SK-N-SH treated with all-trans-retinoic acid at 6 μM for 48 hours (cell line): ENCODE results near the gene SLC35B2.

Experiments used
- ARNTL ChIP-seq: fragments of 450-650 bp; formaldehyde crosslinking; IDR thresholded peaks from 2 replicates; pipeline ENCODE4 v1.5.0; 2020; ENCODE audit warnings: low read depth, mild to moderate bottlenecking, moderate library complexity, borderline replicate concordance
- ISL1 ChIP-seq: fragments of 250-450 bp; sonication (Bioruptor Pico); IDR thresholded peaks from 2 replicates; pipeline ENCODE4 v2.1.2; 2022; ENCODE audit warnings: mild to moderate bottlenecking, moderate library complexity
- OSR1 ChIP-seq: fragments of 250-450 bp; sonication (Bioruptor Pico); IDR thresholded peaks from 2 replicates; pipeline ENCODE4 v1.8.0; 2022; ENCODE audit warnings: moderate library complexity, mild to moderate bottlenecking, inconsistent platforms
- RARB ChIP-seq: fragments of 250-450 bp; sonication (Bioruptor Pico); IDR thresholded peaks from 2 replicates; pipeline ENCODE4 v1.8.0; 2021; ENCODE audit warnings: mild to moderate bottlenecking, moderate library complexity
- SNAI2 ChIP-seq: fragments of 250-450 bp; sonication (Bioruptor Pico); IDR thresholded peaks from 2 replicates; pipeline ENCODE4 v1.5.0; 2020; ENCODE audit warnings: mild to moderate bottlenecking, moderate library complexity
- TCF4 ChIP-seq: fragments of 250-450 bp; sonication (Bioruptor Pico); IDR thresholded peaks from 2 replicates; pipeline ENCODE4 v1.8.0; 2021; ENCODE audit warnings: mild to moderate bottlenecking, moderate library complexity, borderline replicate concordance
- TOX ChIP-seq: fragments of 250-450 bp; sonication (Bioruptor Pico); IDR thresholded peaks from 2 replicates; pipeline ENCODE4 v1.8.0; 2021; ENCODE audit warnings: mild to moderate bottlenecking, moderate library complexity, borderline replicate concordance
- ZC3H10 ChIP-seq: fragments of 250-450 bp; sonication (Bioruptor Pico); IDR thresholded peaks from 2 replicates; pipeline ENCODE4 v1.5.1; 2021; ENCODE audit warnings: mild to moderate bottlenecking, moderate library complexity
- ZFP3 ChIP-seq: fragments of 250-450 bp; sonication (Bioruptor Pico); IDR thresholded peaks from 2 replicates; pipeline ENCODE4 v1.5.0; 2020; ENCODE audit warnings: mild to moderate bottlenecking, moderate library complexity
- TF ChIP-seq, protein P1 (sequence below): fragments of 250-450 bp; sonication (Bioruptor Pico); IDR thresholded peaks from 2 replicates; pipeline ENCODE4 v1.8.0; 2020; ENCODE audit warnings: mild to moderate bottlenecking, moderate library complexity, borderline replicate concordance
- TF ChIP-seq, protein P2 (sequence below): fragments of 250-450 bp; sonication (Bioruptor Pico); IDR thresholded peaks from 2 replicates; pipeline ENCODE4 v1.8.0; 2021; ENCODE audit warnings: low read depth, mild to moderate bottlenecking, moderate library complexity, borderline replicate concordance
- TF ChIP-seq, protein P3 (sequence below): fragments of 250-450 bp; sonication (Bioruptor Pico); IDR thresholded peaks from 2 replicates; pipeline ENCODE4 v1.5.1; 2020; ENCODE audit warnings: low read depth, mild to moderate bottlenecking, moderate library complexity

DNA sequence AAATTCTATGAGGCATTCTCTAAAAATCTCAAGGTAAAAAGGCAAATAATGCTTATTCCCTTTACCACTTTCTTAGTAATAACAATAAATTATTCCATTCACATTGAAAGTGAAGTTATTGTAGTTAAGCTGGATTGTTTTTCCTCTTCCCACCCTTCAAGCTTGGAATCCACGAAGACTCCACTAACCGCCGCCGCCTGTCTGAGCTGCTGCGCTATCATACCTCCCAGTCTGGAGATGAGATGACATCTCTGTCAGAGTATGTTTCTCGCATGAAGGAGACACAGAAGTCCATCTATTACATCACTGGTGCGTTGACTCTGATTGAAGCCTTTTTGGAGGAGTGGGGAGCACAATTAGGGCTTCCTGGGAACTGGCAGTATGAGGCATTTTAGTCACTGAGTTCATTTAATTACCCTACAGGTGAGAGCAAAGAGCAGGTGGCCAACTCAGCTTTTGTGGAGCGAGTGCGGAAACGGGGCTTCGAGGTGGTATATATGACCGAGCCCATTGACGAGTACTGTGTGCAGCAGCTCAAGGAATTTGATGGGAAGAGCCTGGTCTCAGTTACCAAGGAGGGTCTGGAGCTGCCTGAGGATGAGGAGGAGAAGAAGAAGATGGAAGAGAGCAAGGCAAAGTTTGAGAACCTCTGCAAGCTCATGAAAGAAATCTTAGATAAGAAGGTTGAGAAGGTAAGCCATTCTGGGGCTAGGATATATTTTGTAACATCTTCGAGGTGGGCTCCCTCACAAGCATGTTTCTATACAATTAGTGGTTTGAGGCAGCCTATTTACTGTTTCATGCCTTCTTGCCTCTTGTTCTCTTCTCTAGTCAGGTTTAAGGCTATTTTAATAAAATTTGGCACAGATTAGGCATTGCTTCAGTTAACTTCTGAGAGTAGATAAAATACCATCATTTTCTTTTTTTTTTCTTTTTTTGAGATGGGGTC, 5.5 kb downstream of the SLC35B2 start:
- no peak for TF ChIP-seq RARB (CRISPR knock-in tag)
- TF ChIP-seq TOX (CRISPR knock-in tag): no peak
- TF ChIP-seq ISL1 (CRISPR knock-in tag): no peak
- TF ChIP-seq, protein P1, sequence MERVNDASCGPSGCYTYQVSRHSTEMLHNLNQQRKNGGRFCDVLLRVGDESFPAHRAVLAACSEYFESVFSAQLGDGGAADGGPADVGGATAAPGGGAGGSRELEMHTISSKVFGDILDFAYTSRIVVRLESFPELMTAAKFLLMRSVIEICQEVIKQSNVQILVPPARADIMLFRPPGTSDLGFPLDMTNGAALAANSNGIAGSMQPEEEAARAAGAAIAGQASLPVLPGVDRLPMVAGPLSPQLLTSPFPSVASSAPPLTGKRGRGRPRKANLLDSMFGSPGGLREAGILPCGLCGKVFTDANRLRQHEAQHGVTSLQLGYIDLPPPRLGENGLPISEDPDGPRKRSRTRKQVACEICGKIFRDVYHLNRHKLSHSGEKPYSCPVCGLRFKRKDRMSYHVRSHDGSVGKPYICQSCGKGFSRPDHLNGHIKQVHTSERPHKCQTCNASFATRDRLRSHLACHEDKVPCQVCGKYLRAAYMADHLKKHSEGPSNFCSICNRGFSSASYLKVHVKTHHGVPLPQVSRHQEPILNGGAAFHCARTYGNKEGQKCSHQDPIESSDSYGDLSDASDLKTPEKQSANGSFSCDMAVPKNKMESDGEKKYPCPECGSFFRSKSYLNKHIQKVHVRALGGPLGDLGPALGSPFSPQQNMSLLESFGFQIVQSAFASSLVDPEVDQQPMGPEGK: no peak
- TF ChIP-seq ARNTL (CRISPR knock-in tag): no peak
- TF ChIP-seq, protein P2, sequence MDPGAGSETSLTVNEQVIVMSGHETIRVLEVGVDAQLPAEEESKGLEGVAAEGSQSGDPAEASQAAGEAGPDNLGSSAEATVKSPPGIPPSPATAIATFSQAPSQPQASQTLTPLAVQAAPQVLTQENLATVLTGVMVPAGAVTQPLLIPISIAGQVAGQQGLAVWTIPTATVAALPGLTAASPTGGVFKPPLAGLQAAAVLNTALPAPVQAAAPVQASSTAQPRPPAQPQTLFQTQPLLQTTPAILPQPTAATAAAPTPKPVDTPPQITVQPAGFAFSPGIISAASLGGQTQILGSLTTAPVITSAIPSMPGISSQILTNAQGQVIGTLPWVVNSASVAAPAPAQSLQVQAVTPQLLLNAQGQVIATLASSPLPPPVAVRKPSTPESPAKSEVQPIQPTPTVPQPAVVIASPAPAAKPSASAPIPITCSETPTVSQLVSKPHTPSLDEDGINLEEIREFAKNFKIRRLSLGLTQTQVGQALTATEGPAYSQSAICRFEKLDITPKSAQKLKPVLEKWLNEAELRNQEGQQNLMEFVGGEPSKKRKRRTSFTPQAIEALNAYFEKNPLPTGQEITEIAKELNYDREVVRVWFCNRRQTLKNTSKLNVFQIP (CRISPR knock-in tag): no peak
- no peak for TF ChIP-seq TCF4
- TF ChIP-seq, protein P3, sequence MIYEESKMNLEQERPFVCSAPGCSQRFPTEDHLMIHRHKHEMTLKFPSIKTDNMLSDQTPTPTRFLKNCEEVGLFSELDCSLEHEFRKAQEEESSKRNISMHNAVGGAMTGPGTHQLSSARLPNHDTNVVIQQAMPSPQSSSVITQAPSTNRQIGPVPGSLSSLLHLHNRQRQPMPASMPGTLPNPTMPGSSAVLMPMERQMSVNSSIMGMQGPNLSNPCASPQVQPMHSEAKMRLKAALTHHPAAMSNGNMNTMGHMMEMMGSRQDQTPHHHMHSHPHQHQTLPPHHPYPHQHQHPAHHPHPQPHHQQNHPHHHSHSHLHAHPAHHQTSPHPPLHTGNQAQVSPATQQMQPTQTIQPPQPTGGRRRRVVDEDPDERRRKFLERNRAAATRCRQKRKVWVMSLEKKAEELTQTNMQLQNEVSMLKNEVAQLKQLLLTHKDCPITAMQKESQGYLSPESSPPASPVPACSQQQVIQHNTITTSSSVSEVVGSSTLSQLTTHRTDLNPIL: no peak
- TF ChIP-seq SNAI2: no peak
- TF ChIP-seq ZFP3: no peak
- no peak for TF ChIP-seq ZC3H10 (CRISPR knock-in tag)
- no peak for TF ChIP-seq OSR1 (CRISPR knock-in tag)
